ENCODE data around the gene BEND2. TPM values are rescaled to one million over a fixed set of nuclear protein-coding genes. Genes with fewer than 3 reads are reported as not detected.

BEND2 gene
- total RNA-seq, 1 experiment from 2014 or later = not detected

DNA sequence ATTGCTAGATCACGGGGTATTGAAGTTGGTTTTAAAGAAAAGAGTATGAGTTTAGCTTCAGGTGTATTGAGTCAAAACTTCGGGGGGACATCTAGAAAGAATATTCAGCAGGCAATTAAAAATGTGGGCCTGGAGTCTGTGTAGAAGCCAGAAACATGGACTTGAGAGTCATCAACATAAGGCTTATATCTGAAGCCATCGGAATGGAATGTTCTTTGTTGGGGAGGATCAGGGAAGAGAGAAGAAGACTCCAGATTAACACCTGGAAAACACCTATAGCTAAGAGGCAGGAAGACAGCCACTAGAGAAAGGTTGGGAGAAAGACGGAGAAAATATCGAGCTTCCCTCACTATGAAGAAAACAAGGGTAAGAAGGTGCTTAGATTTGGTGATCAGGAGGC is 69.5 kb downstream of the BEND2 start:
- WGBS (ENCODE audit: extremely low coverage, insufficient read length, low lambda C conversion rate) = no CpG with 5 or more reads among the region's 5 CpGs
- Histone ChIP-seq H3K4ac (ENCODE audit: low read depth, low read length) (no peak overlapping the region), H2BK15ac (ENCODE audit: low read depth, low read length) (no peak overlapping the region), H3K9ac (ENCODE audit: extremely low read depth, insufficient read length, low read length) (no peak overlapping the region), H2AFZ (ENCODE audit: low read length) (no peak overlapping the region), H2BK120ac (ENCODE audit: low read depth, low read length, poor library complexity, severe bottlenecking) (no peak overlapping the region), H3K4me2 (ENCODE audit: insufficient read depth, insufficient read length, low read length) (no peak overlapping the region), H3K27ac (ENCODE audit: insufficient read length, low read depth, low read length) (no peak overlapping the region), H3K23ac (ENCODE audit: insufficient read length, low read depth, low read length) (no peak overlapping the region), H3K9me3 (ENCODE audit: control insufficient read depth, low read depth, low read length) (peaks cover 33% of the 10 kb centered on the region), H3K23me2 (ENCODE audit: insufficient read length, low read depth, low read length, poor library complexity, severe bottlenecking) (no peaks in the 10 kb centered on the region), H3K4me1 (ENCODE audit: insufficient read depth, low read length) (no peaks in the 10 kb centered on the region), H4K20me1 (ENCODE audit: control insufficient read depth, insufficient read depth, insufficient read length) (no peaks in the 10 kb centered on the region), H4K8ac (replicated peaks; ENCODE audit: insufficient read length, low read depth, low read length) (no peak overlapping the region), H3K27me3 (ENCODE audit: insufficient read depth, low read length) (no peaks in the 10 kb centered on the region), H4K5ac (ENCODE audit: insufficient read length, low read depth, low read length) (no peak overlapping the region), H2AK5ac (ENCODE audit: insufficient read length, low read length) (no peak overlapping the region), H3K79me2 (ENCODE audit: insufficient read depth, low read length) (no peaks in the 10 kb centered on the region), H4K91ac (ENCODE audit: insufficient read length, low read depth, low read length) (no peak overlapping the region), H3K18ac (ENCODE audit: insufficient read length, low read depth, low read length) (no peak overlapping the region), H2BK20ac (ENCODE audit: low read depth, low read length, poor library complexity, severe bottlenecking) (no peak overlapping the region), H3K79me1 (ENCODE audit: insufficient read depth, low read depth, low read length, poor library complexity, severe bottlenecking) (no peaks in the 10 kb centered on the region), H2BK5ac (ENCODE audit: insufficient read length, low read length) (no peak overlapping the region), H3K56ac (ENCODE audit: insufficient read length, low read depth, low read length) (no peak overlapping the region), H3K14ac (ENCODE audit: insufficient read depth, low read length) (no peak overlapping the region), H2BK12ac (ENCODE audit: insufficient read length, low read depth, low read length) (no peak overlapping the region), H3T11ph (ENCODE audit: low read length) (no peak overlapping the region)
- no peak for DNase-seq
- Mint-ChIP-seq H3K27ac (no peak overlapping the region), H3K4me3 (no peak overlapping the region), H3K4me1 (no peaks in the 10 kb centered on the region), H3K9me3 (peaks cover 65% of the 10 kb centered on the region in 2 experiments), H3K27me3 (ENCODE audit: low read depth) (no peaks in the 10 kb centered on the region; the same call in 1 of the 2 replicates), H3K36me3 (ENCODE audit: insufficient read depth in 1 of 3, low read depth in 3 of 3) (peaks cover 0 to 2% (median 0%) of the 10 kb centered on the region in 3 experiments; a peak in 3 of 7 replicates)
- TF ChIP-seq, protein P1, sequence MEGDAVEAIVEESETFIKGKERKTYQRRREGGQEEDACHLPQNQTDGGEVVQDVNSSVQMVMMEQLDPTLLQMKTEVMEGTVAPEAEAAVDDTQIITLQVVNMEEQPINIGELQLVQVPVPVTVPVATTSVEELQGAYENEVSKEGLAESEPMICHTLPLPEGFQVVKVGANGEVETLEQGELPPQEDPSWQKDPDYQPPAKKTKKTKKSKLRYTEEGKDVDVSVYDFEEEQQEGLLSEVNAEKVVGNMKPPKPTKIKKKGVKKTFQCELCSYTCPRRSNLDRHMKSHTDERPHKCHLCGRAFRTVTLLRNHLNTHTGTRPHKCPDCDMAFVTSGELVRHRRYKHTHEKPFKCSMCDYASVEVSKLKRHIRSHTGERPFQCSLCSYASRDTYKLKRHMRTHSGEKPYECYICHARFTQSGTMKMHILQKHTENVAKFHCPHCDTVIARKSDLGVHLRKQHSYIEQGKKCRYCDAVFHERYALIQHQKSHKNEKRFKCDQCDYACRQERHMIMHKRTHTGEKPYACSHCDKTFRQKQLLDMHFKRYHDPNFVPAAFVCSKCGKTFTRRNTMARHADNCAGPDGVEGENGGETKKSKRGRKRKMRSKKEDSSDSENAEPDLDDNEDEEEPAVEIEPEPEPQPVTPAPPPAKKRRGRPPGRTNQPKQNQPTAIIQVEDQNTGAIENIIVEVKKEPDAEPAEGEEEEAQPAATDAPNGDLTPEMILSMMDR (conservative IDR thresholded peaks at IDR 0.05) = no peak
